Measurements from ENCODE around the gene HRH3.

Gene HRH3

GRCh38 chr20:62255976-62256375 lies 35.9 kb upstream of the HRH3 start:
- Histone ChIP-seq H3K9me3 (ENCODE audit: control insufficient read depth, insufficient read depth, low read length) (no peaks in the 10 kb centered on the region), H3K9ac (ENCODE audit: low read depth, low read length) (no peak overlapping the region), H3K36me3 (ENCODE audit: control insufficient read depth, insufficient read depth, low read length) (peaks cover 16% of the 10 kb centered on the region), H3K27me3 (ENCODE audit: control insufficient read depth, insufficient read depth, low read length) (no peaks in the 10 kb centered on the region), H3K4me1 (ENCODE audit: control insufficient read depth, insufficient read depth, low read length) (no peaks in the 10 kb centered on the region), H3K4me3 (ENCODE audit: low read depth, low read length) (no peak overlapping the region)

DNA sequence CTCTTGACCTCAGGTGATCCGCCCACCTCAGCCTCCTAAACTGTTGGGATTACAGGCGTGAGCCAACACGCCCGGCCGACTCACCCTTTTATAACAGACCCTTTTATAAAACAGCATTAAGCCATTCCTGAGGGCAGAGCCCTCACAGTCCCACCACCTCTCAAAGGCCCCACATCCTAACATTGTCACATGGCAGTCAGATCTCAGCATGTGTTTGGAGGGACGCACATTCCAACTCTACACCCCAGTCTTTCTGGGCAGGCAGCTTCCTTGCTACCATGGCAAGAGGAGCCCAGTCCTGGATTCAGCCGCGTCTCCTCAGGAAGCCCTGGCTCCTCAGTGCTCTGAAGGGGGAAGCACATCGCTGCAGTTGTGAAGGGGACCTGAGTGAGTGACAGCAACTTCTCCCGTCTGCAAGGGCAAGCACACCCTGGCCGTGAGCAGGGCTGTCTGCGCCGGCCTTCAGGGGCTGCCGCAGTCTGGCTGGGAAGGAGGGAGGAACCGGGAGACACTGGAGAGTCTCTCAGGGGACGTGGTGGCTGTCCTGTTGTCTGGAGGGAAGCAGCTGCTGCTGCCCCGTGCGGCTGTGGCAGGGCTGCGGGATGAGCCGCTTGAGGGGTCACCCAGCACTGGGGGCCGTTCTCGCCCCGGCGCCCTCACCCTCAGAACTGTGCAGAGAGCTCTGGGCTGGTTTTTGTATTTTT lies 34.1 kb upstream of the HRH3 start:
- H3K36me3 ChIP-seq (ENCODE audit: control insufficient read depth, insufficient read depth, low read length), result peaks cover 4% of the 10 kb centered on the region
- H3K9ac ChIP-seq (ENCODE audit: low read depth, low read length), result peak overlapping the region; percentile 8
- no peaks in the 10 kb centered on the region for H3K9me3 ChIP-seq (ENCODE audit: control insufficient read depth, insufficient read depth, low read length)
- H3K27me3 ChIP-seq (ENCODE audit: control insufficient read depth, insufficient read depth, low read length), result no peaks in the 10 kb centered on the region
- H3K4me3 ChIP-seq (ENCODE audit: low read depth, low read length), result no peak overlapping the region
- no peaks in the 10 kb centered on the region for H3K4me1 ChIP-seq (ENCODE audit: control insufficient read depth, insufficient read depth, low read length)

DNA sequence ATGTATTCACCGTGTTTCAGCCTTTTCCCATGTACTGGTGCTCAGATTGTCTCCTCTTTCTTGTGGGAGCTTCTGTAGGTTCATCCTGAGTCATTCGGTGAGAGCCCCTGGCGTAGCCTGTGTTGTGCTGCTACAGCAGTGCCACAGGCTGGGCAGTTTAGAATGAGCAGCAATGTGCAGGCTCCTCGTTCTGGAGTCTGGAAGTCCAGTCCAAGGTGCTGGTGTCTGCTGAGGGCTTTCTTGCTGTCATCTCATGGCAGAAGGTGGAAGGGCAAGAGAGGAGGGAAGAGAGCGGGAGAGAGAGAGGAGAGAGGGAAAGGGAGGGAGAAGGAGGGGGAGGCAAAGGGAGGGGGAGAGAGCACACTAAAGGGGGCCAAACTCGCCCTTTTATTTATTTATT lies 33.3 kb upstream of the HRH3 start:
- Histone ChIP-seq H3K4me1 (ENCODE audit: control insufficient read depth, insufficient read depth, low read length) (no peaks in the 10 kb centered on the region), H3K27me3 (ENCODE audit: control insufficient read depth, insufficient read depth, low read length) (no peaks in the 10 kb centered on the region), H3K9me3 (ENCODE audit: control insufficient read depth, insufficient read depth, low read length) (no peaks in the 10 kb centered on the region), H3K9ac (ENCODE audit: low read depth, low read length) (no peak overlapping the region), H3K36me3 (ENCODE audit: control insufficient read depth, insufficient read depth, low read length) (no peaks in the 10 kb centered on the region), H3K4me3 (ENCODE audit: low read depth, low read length) (no peak overlapping the region)

DNA sequence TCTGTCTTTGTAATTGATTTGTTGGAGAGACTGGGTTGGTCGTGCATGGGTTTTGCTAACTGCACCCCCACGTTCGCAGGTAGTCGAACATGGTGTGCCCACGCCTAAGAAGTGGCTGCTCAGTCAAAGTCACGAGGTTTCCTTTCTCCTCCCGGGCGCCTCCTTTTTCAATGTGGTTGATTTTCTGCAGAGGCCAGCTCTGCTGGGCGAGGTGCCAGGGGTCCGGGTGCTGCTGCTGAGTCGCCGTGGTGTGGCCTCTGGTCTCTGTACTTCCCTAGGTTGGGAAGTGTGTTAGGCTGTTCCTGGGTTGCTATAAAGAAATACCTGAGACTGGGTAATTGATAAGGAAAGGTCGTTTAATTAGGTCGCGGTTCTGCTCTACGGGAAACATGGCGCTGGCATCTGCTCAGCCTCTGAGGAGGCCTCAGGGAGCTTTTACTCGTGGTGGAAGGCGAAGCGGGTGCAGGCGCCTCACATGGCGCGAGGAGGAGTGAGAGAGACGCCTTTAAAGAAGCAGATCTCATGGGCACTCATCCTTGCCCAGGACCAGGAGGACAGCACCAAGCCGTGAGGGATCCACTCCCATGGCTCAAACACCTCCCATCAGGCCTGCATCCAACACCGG lies 32.4 kb upstream of the HRH3 start:
- no peaks in the 10 kb centered on the region for H3K36me3 ChIP-seq (ENCODE audit: control insufficient read depth, insufficient read depth, low read length)
- no peaks in the 10 kb centered on the region for H3K4me1 ChIP-seq (ENCODE audit: control insufficient read depth, insufficient read depth, low read length)
- H3K27me3 ChIP-seq (ENCODE audit: control insufficient read depth, insufficient read depth, low read length), result no peaks in the 10 kb centered on the region
- H3K4me3 ChIP-seq (ENCODE audit: low read depth, low read length), result no peak overlapping the region
- H3K9ac ChIP-seq (ENCODE audit: low read depth, low read length), result no peak overlapping the region
- no peaks in the 10 kb centered on the region for H3K9me3 ChIP-seq (ENCODE audit: control insufficient read depth, insufficient read depth, low read length)

DNA sequence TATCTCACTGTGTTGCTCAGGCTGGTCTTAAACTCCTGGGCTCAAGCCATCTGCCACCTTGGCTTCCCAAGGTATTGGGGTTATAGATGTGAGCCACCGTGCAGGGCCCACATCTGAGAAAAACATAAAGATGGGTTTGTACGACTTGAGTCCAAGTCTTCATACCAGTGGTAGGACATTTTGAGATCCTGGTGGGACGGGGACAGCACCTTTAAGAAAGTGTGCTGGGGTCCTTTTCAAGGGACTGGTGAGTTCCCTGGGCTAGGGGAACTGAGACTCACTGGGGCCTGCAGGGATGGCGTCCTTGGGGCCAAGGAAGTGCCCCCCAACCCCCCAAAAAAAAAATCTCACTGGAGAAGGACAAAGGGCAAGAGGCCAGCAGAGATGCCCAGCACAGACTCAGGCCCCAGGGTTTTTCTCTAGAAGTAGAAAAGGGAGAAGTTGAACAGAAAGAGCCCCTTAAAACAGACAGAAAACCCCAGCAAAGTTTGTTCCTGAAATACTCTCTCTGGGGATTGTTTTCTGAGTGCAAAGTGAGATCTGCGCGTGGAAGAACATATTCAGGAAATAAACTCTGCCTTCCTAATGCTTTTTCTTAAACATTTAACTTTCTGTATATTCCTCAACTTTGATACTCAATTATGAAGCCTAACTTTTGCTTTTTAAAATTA lies 28.9 kb upstream of the HRH3 start:
- Histone ChIP-seq H3K4me1 (ENCODE audit: control insufficient read depth, insufficient read depth, low read length) (peaks cover 4% of the 10 kb centered on the region), H3K36me3 (ENCODE audit: control insufficient read depth, insufficient read depth, low read length) (no peaks in the 10 kb centered on the region), H3K4me3 (ENCODE audit: low read depth, low read length) (no peak overlapping the region), H3K9me3 (ENCODE audit: control insufficient read depth, insufficient read depth, low read length) (no peaks in the 10 kb centered on the region), H3K9ac (ENCODE audit: low read depth, low read length) (no peak overlapping the region), H3K27me3 (ENCODE audit: control insufficient read depth, insufficient read depth, low read length) (no peaks in the 10 kb centered on the region)

DNA sequence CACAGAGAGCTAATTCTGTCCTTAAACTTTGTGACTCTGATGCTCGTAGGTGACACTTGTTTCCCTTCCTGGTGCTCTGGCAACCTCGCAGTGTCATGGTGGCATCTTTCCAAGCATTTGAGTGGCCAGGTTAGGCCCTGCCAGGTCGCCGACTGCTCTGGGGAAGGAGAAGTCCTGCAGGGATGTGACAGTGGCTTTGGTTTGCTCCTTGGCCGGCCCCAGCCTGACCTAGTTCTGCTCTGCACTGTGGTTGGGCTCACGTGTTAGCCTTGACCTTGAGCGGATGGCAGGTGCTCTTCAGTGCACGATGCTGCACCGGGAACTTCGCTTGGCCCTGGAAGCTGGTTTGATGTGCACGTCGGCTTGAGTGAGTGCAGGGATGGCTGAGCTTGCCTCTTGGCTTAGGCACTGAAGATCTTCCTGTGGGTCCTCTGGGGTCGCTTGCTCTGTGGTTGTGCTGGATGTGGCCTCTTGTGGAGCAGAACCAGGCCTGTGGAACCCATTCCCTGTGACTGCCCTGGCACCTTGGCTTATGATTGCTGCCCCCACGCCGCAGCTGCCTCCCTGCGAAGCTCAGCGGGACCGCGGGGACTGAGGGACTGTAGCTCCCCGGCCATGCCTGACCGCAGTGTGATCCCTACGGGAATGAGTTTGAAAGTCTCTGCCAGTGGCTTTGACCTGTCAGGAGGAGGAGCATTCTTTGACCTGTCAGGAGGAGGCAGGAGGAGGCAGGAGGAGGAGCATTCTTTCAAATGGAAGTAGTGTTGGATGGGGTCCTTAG lies 27.0 kb upstream of the HRH3 start:
- H3K27me3 ChIP-seq (ENCODE audit: control insufficient read depth, insufficient read depth, low read length), result no peaks in the 10 kb centered on the region
- no peak overlapping the region for H3K4me3 ChIP-seq (ENCODE audit: low read depth, low read length)
- no peak overlapping the region for H3K9ac ChIP-seq (ENCODE audit: low read depth, low read length)
- H3K9me3 ChIP-seq (ENCODE audit: control insufficient read depth, insufficient read depth, low read length), result no peaks in the 10 kb centered on the region
- no peaks in the 10 kb centered on the region for H3K36me3 ChIP-seq (ENCODE audit: control insufficient read depth, insufficient read depth, low read length)
- peaks cover 4% of the 10 kb centered on the region for H3K4me1 ChIP-seq (ENCODE audit: control insufficient read depth, insufficient read depth, low read length)

GRCh38 chr20:62246431-62246830 lies 26.4 kb upstream of the HRH3 start:
- H3K36me3 ChIP-seq (ENCODE audit: control insufficient read depth, insufficient read depth, low read length), result no peaks in the 10 kb centered on the region
- no peak overlapping the region for H3K9ac ChIP-seq (ENCODE audit: low read depth, low read length)
- no peaks in the 10 kb centered on the region for H3K9me3 ChIP-seq (ENCODE audit: control insufficient read depth, insufficient read depth, low read length)
- peaks cover 4% of the 10 kb centered on the region for H3K4me1 ChIP-seq (ENCODE audit: control insufficient read depth, insufficient read depth, low read length)
- H3K4me3 ChIP-seq (ENCODE audit: low read depth, low read length), result no peak overlapping the region
- H3K27me3 ChIP-seq (ENCODE audit: control insufficient read depth, insufficient read depth, low read length), result no peaks in the 10 kb centered on the region

GRCh38 chr20:62245911-62246280 lies 25.8 kb upstream of the HRH3 start:
- H3K36me3 ChIP-seq (ENCODE audit: control insufficient read depth, insufficient read depth, low read length), result peaks cover 3% of the 10 kb centered on the region
- H3K4me3 ChIP-seq (ENCODE audit: low read depth, low read length), result no peak overlapping the region
- peaks cover 4% of the 10 kb centered on the region for H3K4me1 ChIP-seq (ENCODE audit: control insufficient read depth, insufficient read depth, low read length)
- H3K27me3 ChIP-seq (ENCODE audit: control insufficient read depth, insufficient read depth, low read length), result no peaks in the 10 kb centered on the region
- H3K9me3 ChIP-seq (ENCODE audit: control insufficient read depth, insufficient read depth, low read length), result no peaks in the 10 kb centered on the region
- no peak overlapping the region for H3K9ac ChIP-seq (ENCODE audit: low read depth, low read length)

GRCh38 chr20:62244644-62245108 lies 24.6 kb upstream of the HRH3 start:
- H3K9me3 ChIP-seq (ENCODE audit: control insufficient read depth, insufficient read depth, low read length), result no peaks in the 10 kb centered on the region
- H3K4me1 ChIP-seq (ENCODE audit: control insufficient read depth, insufficient read depth, low read length), result peaks cover 4% of the 10 kb centered on the region
- no peaks in the 10 kb centered on the region for H3K27me3 ChIP-seq (ENCODE audit: control insufficient read depth, insufficient read depth, low read length)
- H3K9ac ChIP-seq (ENCODE audit: low read depth, low read length), result no peak overlapping the region
- no peak overlapping the region for H3K4me3 ChIP-seq (ENCODE audit: low read depth, low read length)
- H3K36me3 ChIP-seq (ENCODE audit: control insufficient read depth, insufficient read depth, low read length), result peaks cover 3% of the 10 kb centered on the region

- Histone ChIP-seq H3K4me3 (ENCODE audit: low read depth, low read length) (no peak overlapping the region), H3K36me3 (ENCODE audit: control insufficient read depth, insufficient read depth, low read length) (peaks cover 3% of the 10 kb centered on the region), H3K9me3 (ENCODE audit: control insufficient read depth, insufficient read depth, low read length) (no peaks in the 10 kb centered on the region), H3K4me1 (ENCODE audit: control insufficient read depth, insufficient read depth, low read length) (peaks cover 4% of the 10 kb centered on the region), H3K9ac (ENCODE audit: low read depth, low read length) (no peak overlapping the region), H3K27me3 (ENCODE audit: control insufficient read depth, insufficient read depth, low read length) (no peaks in the 10 kb centered on the region)
These were observed 23.9 kb upstream of the HRH3 start for GRCh38 chr20:62243906-62244515.

- H3K4me1 ChIP-seq (ENCODE audit: control insufficient read depth, insufficient read depth, low read length), result peaks cover 4% of the 10 kb centered on the region
- no peaks in the 10 kb centered on the region for H3K27me3 ChIP-seq (ENCODE audit: control insufficient read depth, insufficient read depth, low read length)
- H3K4me3 ChIP-seq (ENCODE audit: low read depth, low read length), result no peak overlapping the region
- H3K36me3 ChIP-seq (ENCODE audit: control insufficient read depth, insufficient read depth, low read length), result peaks cover 3% of the 10 kb centered on the region
- no peaks in the 10 kb centered on the region for H3K9me3 ChIP-seq (ENCODE audit: control insufficient read depth, insufficient read depth, low read length)
- peak overlapping the region; percentile 37 for H3K9ac ChIP-seq (ENCODE audit: low read depth, low read length)
These were observed 23.0 kb upstream of the HRH3 start for GRCh38 chr20:62243106-62243505.
